Tongue (tissue), 2 donors: Measurements from ENCODE around the gene ITGBL1. TPM values are rescaled to one million over a fixed set of nuclear protein-coding genes. Genes with fewer than 3 reads are reported as not detected.

ENCODE experiments used
- DNase-seq: peaks from one replicate; pipeline ENCODE4 v3.0.0-alpha.2; 2015
- total RNA-seq: library from RNA; depleted of rRNA; stranded (reverse); fragments of >200 nt; gene quantifications from one replicate; pipeline ENCODE4 v1.2.3, GENCODE V29; 2014

Gene ITGBL1
- 4.3 TPM for total RNA-seq

- peak; percentile 17 for DNase-seq
These were observed at the start of gene ITGBL1 for GRCh38 chr13:101452519-101453485. ITGBL1 (plus strand) TSS chr13:101452675; CDS start chr13:101452834, 159 bp downstream.

- DNase-seq: no peak
These were observed 45.7 kb upstream of the ITGBL1 start for GRCh38 chr13:101406791-101407190.

GRCh38 chr13:101408154-101408553, 44.3 kb upstream of the ITGBL1 start:
- no peak for DNase-seq

GRCh38 chr13:101408992-101409656, 43.4 kb upstream of the ITGBL1 start:
- DNase-seq: no peak

- DNase-seq: no peak
These were observed 40.4 kb upstream of the ITGBL1 start for GRCh38 chr13:101412076-101412475.

- no peak for DNase-seq
These were observed 36.9 kb upstream of the ITGBL1 start for GRCh38 chr13:101415358-101416174.

- peak; percentile 28 for DNase-seq
These were observed 36.1 kb upstream of the ITGBL1 start, which contains the start of gene NALCN for GRCh38 chr13:101416181-101417042. NALCN (minus strand) TSS chr13:101416508; CDS start chr13:101399126, 17,382 bp downstream.

GRCh38 chr13:101417043-101417406, 35.5 kb upstream of the ITGBL1 start:
- DNase-seq: peak; percentile 5

GRCh38 chr13:101417501-101417900, 35.0 kb upstream of the ITGBL1 start:
- DNase-seq: no peak

GRCh38 chr13:101423872-101424271, 28.6 kb upstream of the ITGBL1 start:
- no peak for DNase-seq

GRCh38 chr13:101424381-101425155, 27.9 kb upstream of the ITGBL1 start:
- DNase-seq: peak; percentile 7

- DNase-seq: no peak
These were observed 27.4 kb upstream of the ITGBL1 start for GRCh38 chr13:101425156-101425471.

- DNase-seq: no peak
These were observed 26.9 kb upstream of the ITGBL1 start for GRCh38 chr13:101425623-101426022.

GRCh38 chr13:101429733-101430132, 22.7 kb upstream of the ITGBL1 start:
- DNase-seq: no peak

- no peak for DNase-seq
These were observed 18.6 kb upstream of the ITGBL1 start for GRCh38 chr13:101433895-101434294.

- no peak for DNase-seq
These were observed 18.0 kb upstream of the ITGBL1 start for GRCh38 chr13:101434486-101434885.

GRCh38 chr13:101447852-101448251, 4.6 kb upstream of the ITGBL1 start:
- no peak for DNase-seq

- no peak for DNase-seq
These were observed 2.4 kb upstream of the ITGBL1 start for GRCh38 chr13:101449790-101450748.

- DNase-seq: no peak
These were observed 1.7 kb upstream of the ITGBL1 start for GRCh38 chr13:101450749-101451130.

- no peak for DNase-seq
These were observed 834 bp upstream of the ITGBL1 start for GRCh38 chr13:101451641-101452040.
